HepG2 (cell line): ENCODE results near the gene ZSWIM7. TPM values are rescaled to one million over a fixed set of nuclear protein-coding genes. Genes with fewer than 3 reads are reported as not detected.
A peak's percentile ranks its signal among the peaks of the same experiment; 100 is the strongest.

Experiments
- FOXK1 ChIP-seq: sonication (generic); formaldehyde crosslinking; IDR thresholded peaks from 2 replicates; pipeline ENCODE4 v1.4.0; 2020; ENCODE audit warnings: low read depth, missing genetic modification reagents, borderline replicate concordance
- HNF4A ChIP-seq: sonication (generic); formaldehyde crosslinking; IDR thresholded peaks from 2 replicates; pipeline ENCODE4 v1.4.0; 2020; ENCODE audit warnings: missing genetic modification reagents
- SP140L ChIP-seq: sonication (generic); formaldehyde crosslinking; IDR thresholded peaks from 2 replicates; pipeline ENCODE4 v1.4.0; 2020; ENCODE audit warnings: missing genetic modification reagents, borderline replicate concordance
- ZBTB20 ChIP-seq: sonication (generic); formaldehyde crosslinking; IDR thresholded peaks from 2 replicates; pipeline ENCODE4 v1.8.1; 2023; ENCODE audit warnings: missing genetic modification reagents, low read depth, mild to moderate bottlenecking, borderline replicate concordance
- ZFP37 ChIP-seq: sonication (generic); formaldehyde crosslinking; IDR thresholded peaks from 2 replicates; pipeline ENCODE4 v1.4.0; 2020; ENCODE audit warnings: missing genetic modification reagents, borderline replicate concordance
- ZNF557 ChIP-seq: sonication (generic); formaldehyde crosslinking; IDR thresholded peaks from 2 replicates; pipeline ENCODE4 v1.4.0; 2020; ENCODE audit warnings: missing genetic modification reagents
- polyA plus RNA-seq, 8 experiments: library from polyadenylated mRNA; depleted of rRNA in 3 of 8; stranded (reverse) in 7 of 8; unstranded in 1 of 8; fragments of >200 nt; fragmentation: Illumina TruSeq in 4 of 8; extraction: Trizol in 4 of 8; gene quantifications; 2 replicates each; pipeline versions ENCODE4 v1.2.1 to v1.2.3, GENCODE V29; 2011 to 2016; ENCODE audit warnings: low read depth in 4 of 8, missing spikeins in 1 of 8, mixed read lengths in 1 of 8; ENCODE audit not compliant: insufficient read depth in 1 of 8
- total RNA-seq, 5 experiments: library from RNA; depleted of rRNA; stranded (reverse); fragments of >200 nt; fragmentation: Illumina TruSeq; extraction: Trizol; gene quantifications; 2 replicates each; pipeline ENCODE4 v1.2.3, GENCODE V29; 2016; ENCODE audit warnings: low read depth in 1 of 5
- TF ChIP-seq, protein P1 (sequence below): sonication (generic); formaldehyde crosslinking; IDR thresholded peaks from 2 replicates; pipeline ENCODE4 v1.4.0; 2020; ENCODE audit warnings: missing genetic modification reagents
- TF ChIP-seq, protein P2 (sequence below): sonication (generic); formaldehyde crosslinking; IDR thresholded peaks from 2 replicates; pipeline ENCODE4 v1.4.0; 2020; ENCODE audit warnings: missing genetic modification reagents
- TF ChIP-seq, protein P3 (sequence below): sonication (generic); formaldehyde crosslinking; IDR thresholded peaks from one replicate; pipeline ENCODE4 v1.5.1; 2020; ENCODE audit warnings: mild to moderate bottlenecking, missing genetic modification reagents; ENCODE audit errors: not compliant biosample characterization
- TF ChIP-seq, protein P4 (sequence below): sonication (generic); formaldehyde crosslinking; IDR thresholded peaks from 2 replicates; pipeline ENCODE4 v1.4.0; 2020; ENCODE audit warnings: missing genetic modification reagents

ZSWIM7 gene
- total and polyA plus RNA-seq, 2 of the 13 experiments (the other 11 are each of a cell fraction or from before 2014, with no cell fraction given): 13.1 to 28.1 TPM

GRCh38 chr17:15999141-15999973 lies at the start of gene ZSWIM7, which contains the start of gene TTC19 (continued):
- TF ChIP-seq, protein P1, sequence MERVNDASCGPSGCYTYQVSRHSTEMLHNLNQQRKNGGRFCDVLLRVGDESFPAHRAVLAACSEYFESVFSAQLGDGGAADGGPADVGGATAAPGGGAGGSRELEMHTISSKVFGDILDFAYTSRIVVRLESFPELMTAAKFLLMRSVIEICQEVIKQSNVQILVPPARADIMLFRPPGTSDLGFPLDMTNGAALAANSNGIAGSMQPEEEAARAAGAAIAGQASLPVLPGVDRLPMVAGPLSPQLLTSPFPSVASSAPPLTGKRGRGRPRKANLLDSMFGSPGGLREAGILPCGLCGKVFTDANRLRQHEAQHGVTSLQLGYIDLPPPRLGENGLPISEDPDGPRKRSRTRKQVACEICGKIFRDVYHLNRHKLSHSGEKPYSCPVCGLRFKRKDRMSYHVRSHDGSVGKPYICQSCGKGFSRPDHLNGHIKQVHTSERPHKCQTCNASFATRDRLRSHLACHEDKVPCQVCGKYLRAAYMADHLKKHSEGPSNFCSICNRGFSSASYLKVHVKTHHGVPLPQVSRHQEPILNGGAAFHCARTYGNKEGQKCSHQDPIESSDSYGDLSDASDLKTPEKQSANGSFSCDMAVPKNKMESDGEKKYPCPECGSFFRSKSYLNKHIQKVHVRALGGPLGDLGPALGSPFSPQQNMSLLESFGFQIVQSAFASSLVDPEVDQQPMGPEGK (CRISPR knock-in tag): peak; percentile 91
- TF ChIP-seq ZNF557 (CRISPR knock-in tag) (0 out of 2 replicates have a peak, but pooled peaks have one; percentile 19), ZFP37 (CRISPR knock-in tag) (no peak), ZBTB20 (CRISPR knock-in tag) (peak; percentile 50; the same call in 1 of the 2 replicates), FOXK1 (CRISPR knock-in tag) (peak; percentile 89), HNF4A (CRISPR knock-in tag) (peak; percentile 37), SP140L (CRISPR knock-in tag) (no peak)
- TF ChIP-seq, protein P2, sequence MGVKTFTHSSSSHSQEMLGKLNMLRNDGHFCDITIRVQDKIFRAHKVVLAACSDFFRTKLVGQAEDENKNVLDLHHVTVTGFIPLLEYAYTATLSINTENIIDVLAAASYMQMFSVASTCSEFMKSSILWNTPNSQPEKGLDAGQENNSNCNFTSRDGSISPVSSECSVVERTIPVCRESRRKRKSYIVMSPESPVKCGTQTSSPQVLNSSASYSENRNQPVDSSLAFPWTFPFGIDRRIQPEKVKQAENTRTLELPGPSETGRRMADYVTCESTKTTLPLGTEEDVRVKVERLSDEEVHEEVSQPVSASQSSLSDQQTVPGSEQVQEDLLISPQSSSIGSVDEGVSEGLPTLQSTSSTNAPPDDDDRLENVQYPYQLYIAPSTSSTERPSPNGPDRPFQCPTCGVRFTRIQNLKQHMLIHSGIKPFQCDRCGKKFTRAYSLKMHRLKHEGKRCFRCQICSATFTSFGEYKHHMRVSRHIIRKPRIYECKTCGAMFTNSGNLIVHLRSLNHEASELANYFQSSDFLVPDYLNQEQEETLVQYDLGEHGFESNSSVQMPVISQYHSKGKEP (CRISPR knock-in tag): peak; percentile 69; the same call in 1 of the 2 replicates
- TF ChIP-seq, protein P3, sequence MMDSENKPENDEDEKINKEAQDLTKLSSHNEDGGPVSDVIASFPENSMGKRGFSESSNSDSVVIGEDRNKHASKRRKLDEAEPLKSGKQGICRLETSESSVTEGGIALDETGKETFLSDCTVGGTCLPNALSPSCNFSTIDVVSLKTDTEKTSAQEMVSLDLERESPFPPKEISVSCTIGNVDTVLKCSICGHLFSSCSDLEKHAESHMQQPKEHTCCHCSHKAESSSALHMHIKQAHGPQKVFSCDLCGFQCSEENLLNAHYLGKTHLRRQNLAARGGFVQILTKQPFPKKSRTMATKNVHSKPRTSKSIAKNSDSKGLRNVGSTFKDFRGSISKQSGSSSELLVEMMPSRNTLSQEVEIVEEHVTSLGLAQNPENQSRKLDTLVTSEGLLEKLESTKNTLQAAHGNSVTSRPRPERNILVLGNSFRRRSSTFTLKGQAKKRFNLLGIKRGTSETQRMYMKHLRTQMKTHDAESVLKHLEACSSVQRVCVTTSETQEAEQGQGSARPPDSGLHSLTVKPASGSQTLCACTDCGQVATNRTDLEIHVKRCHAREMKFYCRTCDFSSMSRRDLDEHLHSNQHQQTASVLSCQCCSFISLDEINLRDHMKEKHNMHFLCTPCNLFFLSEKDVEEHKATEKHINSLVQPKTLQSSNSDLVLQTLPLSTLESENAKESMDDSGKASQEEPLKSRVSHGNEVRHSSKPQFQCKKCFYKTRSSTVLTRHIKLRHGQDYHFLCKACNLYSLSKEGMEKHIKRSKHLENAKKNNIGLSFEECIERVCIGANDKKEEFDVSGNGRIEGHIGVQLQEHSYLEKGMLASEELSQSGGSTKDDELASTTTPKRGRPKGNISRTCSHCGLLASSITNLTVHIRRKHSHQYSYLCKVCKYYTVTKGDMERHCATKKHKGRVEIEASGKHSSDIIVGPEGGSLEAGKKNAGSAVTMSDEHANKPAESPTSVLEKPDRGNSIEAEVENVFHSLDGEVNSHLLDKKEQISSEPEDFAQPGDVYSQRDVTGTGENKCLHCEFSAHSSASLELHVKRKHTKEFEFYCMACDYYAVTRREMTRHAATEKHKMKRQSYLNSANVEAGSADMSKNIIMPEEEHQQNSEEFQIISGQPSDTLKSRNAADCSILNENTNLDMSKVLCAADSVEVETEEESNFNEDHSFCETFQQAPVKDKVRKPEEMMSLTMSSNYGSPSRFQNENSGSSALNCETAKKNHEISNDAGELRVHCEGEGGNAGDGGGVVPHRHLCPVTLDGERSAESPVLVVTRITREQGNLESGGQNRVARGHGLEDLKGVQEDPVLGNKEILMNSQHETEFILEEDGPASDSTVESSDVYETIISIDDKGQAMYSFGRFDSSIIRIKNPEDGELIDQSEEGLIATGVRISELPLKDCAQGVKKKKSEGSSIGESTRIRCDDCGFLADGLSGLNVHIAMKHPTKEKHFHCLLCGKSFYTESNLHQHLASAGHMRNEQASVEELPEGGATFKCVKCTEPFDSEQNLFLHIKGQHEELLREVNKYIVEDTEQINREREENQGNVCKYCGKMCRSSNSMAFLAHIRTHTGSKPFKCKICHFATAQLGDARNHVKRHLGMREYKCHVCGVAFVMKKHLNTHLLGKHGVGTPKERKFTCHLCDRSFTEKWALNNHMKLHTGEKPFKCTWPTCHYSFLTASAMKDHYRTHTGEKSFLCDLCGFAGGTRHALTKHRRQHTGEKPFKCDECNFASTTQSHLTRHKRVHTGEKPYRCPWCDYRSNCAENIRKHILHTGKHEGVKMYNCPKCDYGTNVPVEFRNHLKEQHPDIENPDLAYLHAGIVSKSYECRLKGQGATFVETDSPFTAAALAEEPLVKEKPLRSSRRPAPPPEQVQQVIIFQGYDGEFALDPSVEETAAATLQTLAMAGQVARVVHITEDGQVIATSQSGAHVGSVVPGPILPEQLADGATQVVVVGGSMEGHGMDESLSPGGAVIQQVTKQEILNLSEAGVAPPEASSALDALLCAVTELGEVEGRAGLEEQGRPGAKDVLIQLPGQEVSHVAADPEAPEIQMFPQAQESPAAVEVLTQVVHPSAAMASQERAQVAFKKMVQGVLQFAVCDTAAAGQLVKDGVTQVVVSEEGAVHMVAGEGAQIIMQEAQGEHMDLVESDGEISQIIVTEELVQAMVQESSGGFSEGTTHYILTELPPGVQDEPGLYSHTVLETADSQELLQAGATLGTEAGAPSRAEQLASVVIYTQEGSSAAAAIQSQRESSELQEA: peak; percentile 97
- TF ChIP-seq, protein P4, sequence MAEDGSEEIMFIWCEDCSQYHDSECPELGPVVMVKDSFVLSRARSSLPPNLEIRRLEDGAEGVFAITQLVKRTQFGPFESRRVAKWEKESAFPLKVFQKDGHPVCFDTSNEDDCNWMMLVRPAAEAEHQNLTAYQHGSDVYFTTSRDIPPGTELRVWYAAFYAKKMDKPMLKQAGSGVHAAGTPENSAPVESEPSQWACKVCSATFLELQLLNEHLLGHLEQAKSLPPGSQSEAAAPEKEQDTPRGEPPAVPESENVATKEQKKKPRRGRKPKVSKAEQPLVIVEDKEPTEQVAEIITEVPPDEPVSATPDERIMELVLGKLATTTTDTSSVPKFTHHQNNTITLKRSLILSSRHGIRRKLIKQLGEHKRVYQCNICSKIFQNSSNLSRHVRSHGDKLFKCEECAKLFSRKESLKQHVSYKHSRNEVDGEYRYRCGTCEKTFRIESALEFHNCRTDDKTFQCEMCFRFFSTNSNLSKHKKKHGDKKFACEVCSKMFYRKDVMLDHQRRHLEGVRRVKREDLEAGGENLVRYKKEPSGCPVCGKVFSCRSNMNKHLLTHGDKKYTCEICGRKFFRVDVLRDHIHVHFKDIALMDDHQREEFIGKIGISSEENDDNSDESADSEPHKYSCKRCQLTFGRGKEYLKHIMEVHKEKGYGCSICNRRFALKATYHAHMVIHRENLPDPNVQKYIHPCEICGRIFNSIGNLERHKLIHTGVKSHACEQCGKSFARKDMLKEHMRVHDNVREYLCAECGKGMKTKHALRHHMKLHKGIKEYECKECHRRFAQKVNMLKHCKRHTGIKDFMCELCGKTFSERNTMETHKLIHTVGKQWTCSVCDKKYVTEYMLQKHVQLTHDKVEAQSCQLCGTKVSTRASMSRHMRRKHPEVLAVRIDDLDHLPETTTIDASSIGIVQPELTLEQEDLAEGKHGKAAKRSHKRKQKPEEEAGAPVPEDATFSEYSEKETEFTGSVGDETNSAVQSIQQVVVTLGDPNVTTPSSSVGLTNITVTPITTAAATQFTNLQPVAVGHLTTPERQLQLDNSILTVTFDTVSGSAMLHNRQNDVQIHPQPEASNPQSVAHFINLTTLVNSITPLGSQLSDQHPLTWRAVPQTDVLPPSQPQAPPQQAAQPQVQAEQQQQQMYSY (CRISPR knock-in tag): peak; percentile 78
